ENCODE measurements around the gene SHQ1. TPM values are rescaled to one million over a fixed set of nuclear protein-coding genes. Genes with fewer than 3 reads are reported as not detected.

Gene SHQ1
- total and polyA plus RNA-seq, 2 of the 4 experiments (the other 2 are of a cell fraction), result 10.4 to 19.4 TPM

- Histone ChIP-seq H4K8ac (ENCODE audit: low read depth in 2 of 2, low read length in 2 of 2) (no peak overlapping the region), H2BK15ac (ENCODE audit: low read depth, low read length) (no peak overlapping the region), H4K91ac (ENCODE audit: insufficient read depth, low read depth, low read length) (no peak overlapping the region), H3K18ac (ENCODE audit: low read depth, low read length) (no peak overlapping the region), H2AK5ac (ENCODE audit: low read depth, low read length) (no peak overlapping the region), H2AK9ac (replicated peaks; ENCODE audit: low read depth, low read length, poor library complexity) (no peak overlapping the region), H4K20me1 (ENCODE audit: insufficient read depth, low read length) (no peaks in the 10 kb centered on the region), H3K14ac (replicated peaks; ENCODE audit: low read depth, low read length) (no peak overlapping the region), H3K4ac (ENCODE audit: low read depth, low read length) (no peak overlapping the region), H2BK5ac (ENCODE audit: low read depth, low read length, poor library complexity, severe bottlenecking) (no peak overlapping the region), H3K9me1 (ENCODE audit: insufficient read depth, low read length) (no peaks in the 10 kb centered on the region), H2AFZ (replicated peaks; ENCODE audit: low read length, poor library complexity) (no peak overlapping the region), H3K9me3 (ENCODE audit: control insufficient read depth, insufficient read depth, low read length) (no peaks in the 10 kb centered on the region), H2BK120ac (ENCODE audit: low read depth, low read length) (no peak overlapping the region), H3K23ac (ENCODE audit: low read depth, low read length) (no peak overlapping the region), H3K36me3 (ENCODE audit: control insufficient read depth, insufficient read depth, low read length) (no peaks in the 10 kb centered on the region), H3K27me3 (ENCODE audit: control insufficient read depth, insufficient read depth, low read length) (peaks cover 2% of the 10 kb centered on the region), H3K9ac (ENCODE audit: low read depth, low read length) (no peak overlapping the region), H3K4me2 (ENCODE audit: low read depth, low read length) (no peak overlapping the region), H3K56ac (ENCODE audit: extremely low read depth, insufficient read depth, low read length) (no peak overlapping the region), H3K27ac (ENCODE audit: insufficient read depth, low read length) (no peak overlapping the region), H3K4me1 (ENCODE audit: control insufficient read depth, insufficient read depth, low read length) (peaks cover 3% of the 10 kb centered on the region), H3K79me1 (ENCODE audit: low read depth in 1 of 2, low read length in 2 of 2) (no peaks in the 10 kb centered on the region), H3K4me3 (ENCODE audit: insufficient read depth, low read depth, low read length) (no peak overlapping the region), H4K5ac (ENCODE audit: low read depth, low read length) (no peak overlapping the region), H2BK20ac (ENCODE audit: low read depth, low read length) (no peak overlapping the region)
- in situ Hi-C loops (cut with MboI; ENCODE audit: low sequenced_read_pairs), result no loop called here
- intact Hi-C loops (cut with micrococcal nuclease), result no loop called here
- CTCF ChIA-PET, result no interaction called here
- no peak for ATAC-seq (ENCODE audit: low read depth)
- POLR2A ChIA-PET (ENCODE audit: unreplicated experiment), result no interaction called here
- TF ChIP-seq RAD21 (IDR thresholded peaks at IDR 0.05; ENCODE audit: low read length), result no peak
- TF ChIP-seq NFE2L2 (IDR thresholded peaks at IDR 0.05; ENCODE audit: low read depth, low read length), result no peak
- TF ChIP-seq MAFK (IDR thresholded peaks at IDR 0.05; ENCODE audit: low read depth, low read length), result no peak
- TF ChIP-seq MXI1 (IDR thresholded peaks at IDR 0.05; ENCODE audit: borderline replicate concordance, low read depth, low read length), result no peak
- no peak for TF ChIP-seq POLR2A (IDR thresholded peaks at IDR 0.05; ENCODE audit: low read depth, low read length)
- no peak for TF ChIP-seq MAZ (IDR thresholded peaks at IDR 0.05; ENCODE audit: borderline replicate concordance, low read depth, low read length)
- no peak for TF ChIP-seq CTCF (conservative IDR thresholded peaks at IDR 0.05; ENCODE audit: low read depth, low read length)
- no peak for TF ChIP-seq FOS (IDR thresholded peaks at IDR 0.05; ENCODE audit: low read depth, low read length)
- no peak for TF ChIP-seq RFX5 (IDR thresholded peaks at IDR 0.05; ENCODE audit: low read depth, low read length)
- TF ChIP-seq CEBPB (IDR thresholded peaks at IDR 0.05; ENCODE audit: low read depth, low read length), result no peak
- TF ChIP-seq CHD1 (IDR thresholded peaks at IDR 0.05; ENCODE audit: low read depth, low read length), result no peak
- TF ChIP-seq ELK1 (IDR thresholded peaks at IDR 0.05; ENCODE audit: borderline replicate concordance, low read depth, low read length), result no peak
- no peak for TF ChIP-seq SMC3 (IDR thresholded peaks at IDR 0.05; ENCODE audit: low read depth, low read length)
- TF ChIP-seq BHLHE40 (IDR thresholded peaks at IDR 0.05; ENCODE audit: low read depth, low read length), result no peak
- no TSS peak for BruUV-seq (replicated peaks)
- DNase-seq, result no peak
- dilution Hi-C loops (cut with HindIII; ENCODE audit: low sequenced_read_pairs, unreplicated experiment), result no loop called here
- WGBS, 2 experiments (ENCODE audit: extremely low coverage in 2 of 2, insufficient read length in 1 of 2), result 20% methylated on average over 2 of the region's 7 CpGs; no CpG with 5 or more reads in 1 of the 2 experiments
Observed at GRCh38 chr3:72721683-72722381, 126.4 kb downstream of the SHQ1 start.
